Endothelial cell (in vitro differentiated cells): ENCODE results near the gene MPZL1. TPM values are rescaled to one million over a fixed set of nuclear protein-coding genes. Genes with fewer than 3 reads are reported as not detected.

Experiments used
- DNase-seq: peaks from one replicate; pipeline ENCODE4 v3.0.0; 2021; ENCODE audit warnings: low spot score
- H3K27ac Mint-ChIP-seq: one replicate; pipeline ENCODE4 v1.8.0; 2021; ENCODE audit warnings: mixed read lengths, inconsistent platforms; ENCODE audit not compliant: unreplicated experiment
- H3K27me3 Mint-ChIP-seq: one replicate; pipeline ENCODE4 v1.8.0; 2021; ENCODE audit warnings: mild to moderate bottlenecking, moderate library complexity, mixed read lengths, inconsistent platforms; ENCODE audit not compliant: unreplicated experiment
- H3K36me3 Mint-ChIP-seq: one replicate; pipeline ENCODE4 v1.8.0; 2021; ENCODE audit warnings: mild to moderate bottlenecking, low read depth, mixed read lengths, inconsistent platforms; ENCODE audit not compliant: unreplicated experiment
- H3K4me1 Mint-ChIP-seq: one replicate; pipeline ENCODE4 v1.8.0; 2021; ENCODE audit warnings: mild to moderate bottlenecking, mixed read lengths, inconsistent platforms; ENCODE audit not compliant: unreplicated experiment
- H3K4me3 Mint-ChIP-seq: one replicate; pipeline ENCODE4 v1.8.0; 2021; ENCODE audit warnings: mild to moderate bottlenecking, mixed read lengths, inconsistent platforms; ENCODE audit not compliant: unreplicated experiment
- H3K9me3 Mint-ChIP-seq: one replicate; pipeline ENCODE4 v1.8.0; 2021; ENCODE audit warnings: mixed read lengths, inconsistent platforms; ENCODE audit not compliant: unreplicated experiment
- total RNA-seq: library from RNA; stranded (reverse); fragmentation: NEBNext Ultra II Directional; extraction: Animal tissue kit (Norgen Biotek cat#: 25700); gene quantifications from one replicate; pipeline ENCODE4 v1.2.1, GENCODE V29; 2021; ENCODE audit not compliant: unreplicated experiment
- TF ChIP-seq, protein P1 (sequence below): fragments of 200-600 bp; sonication (generic); IDR thresholded peaks from one replicate; pipeline ENCODE4 v1.5.0; 2021; ENCODE audit warnings: antibody characterized with exemption; ENCODE audit not compliant: unreplicated experiment

Gene MPZL1
- total RNA-seq, 1 donor from 2014 or later, result 441 TPM

- no peak overlapping the region for H3K4me3 Mint-ChIP-seq
- peaks cover 19% of the 10 kb centered on the region for H3K4me1 Mint-ChIP-seq
- H3K36me3 Mint-ChIP-seq, result peaks cover 50% of the 10 kb centered on the region
- no peaks in the 10 kb centered on the region for H3K9me3 Mint-ChIP-seq
- peaks cover 5% of the 10 kb centered on the region for H3K27me3 Mint-ChIP-seq
- TF ChIP-seq, protein P1, sequence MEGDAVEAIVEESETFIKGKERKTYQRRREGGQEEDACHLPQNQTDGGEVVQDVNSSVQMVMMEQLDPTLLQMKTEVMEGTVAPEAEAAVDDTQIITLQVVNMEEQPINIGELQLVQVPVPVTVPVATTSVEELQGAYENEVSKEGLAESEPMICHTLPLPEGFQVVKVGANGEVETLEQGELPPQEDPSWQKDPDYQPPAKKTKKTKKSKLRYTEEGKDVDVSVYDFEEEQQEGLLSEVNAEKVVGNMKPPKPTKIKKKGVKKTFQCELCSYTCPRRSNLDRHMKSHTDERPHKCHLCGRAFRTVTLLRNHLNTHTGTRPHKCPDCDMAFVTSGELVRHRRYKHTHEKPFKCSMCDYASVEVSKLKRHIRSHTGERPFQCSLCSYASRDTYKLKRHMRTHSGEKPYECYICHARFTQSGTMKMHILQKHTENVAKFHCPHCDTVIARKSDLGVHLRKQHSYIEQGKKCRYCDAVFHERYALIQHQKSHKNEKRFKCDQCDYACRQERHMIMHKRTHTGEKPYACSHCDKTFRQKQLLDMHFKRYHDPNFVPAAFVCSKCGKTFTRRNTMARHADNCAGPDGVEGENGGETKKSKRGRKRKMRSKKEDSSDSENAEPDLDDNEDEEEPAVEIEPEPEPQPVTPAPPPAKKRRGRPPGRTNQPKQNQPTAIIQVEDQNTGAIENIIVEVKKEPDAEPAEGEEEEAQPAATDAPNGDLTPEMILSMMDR, result no peak
- no peak overlapping the region for H3K27ac Mint-ChIP-seq
- no peak for DNase-seq
Observed at GRCh38 chr1:167701510-167701909, 20.3 kb upstream of the MPZL1 start.

- no peak for DNase-seq
- Mint-ChIP-seq H3K4me3 (no peak overlapping the region), H3K36me3 (peaks cover 33% of the 10 kb centered on the region), H3K4me1 (peaks cover 36% of the 10 kb centered on the region), H3K27me3 (peaks cover 2% of the 10 kb centered on the region), H3K27ac (peak overlapping the region; percentile 10), H3K9me3 (no peaks in the 10 kb centered on the region)
- TF ChIP-seq, protein P1, result no peak
Observed at GRCh38 chr1:167703557-167703956, 18.2 kb upstream of the MPZL1 start.

- Mint-ChIP-seq H3K4me1 (peaks cover 43% of the 10 kb centered on the region), H3K27ac (no peak overlapping the region), H3K4me3 (no peak overlapping the region)
Observed at GRCh38 chr1:167704715-167705114, 17.1 kb upstream of the MPZL1 start.

DNA sequence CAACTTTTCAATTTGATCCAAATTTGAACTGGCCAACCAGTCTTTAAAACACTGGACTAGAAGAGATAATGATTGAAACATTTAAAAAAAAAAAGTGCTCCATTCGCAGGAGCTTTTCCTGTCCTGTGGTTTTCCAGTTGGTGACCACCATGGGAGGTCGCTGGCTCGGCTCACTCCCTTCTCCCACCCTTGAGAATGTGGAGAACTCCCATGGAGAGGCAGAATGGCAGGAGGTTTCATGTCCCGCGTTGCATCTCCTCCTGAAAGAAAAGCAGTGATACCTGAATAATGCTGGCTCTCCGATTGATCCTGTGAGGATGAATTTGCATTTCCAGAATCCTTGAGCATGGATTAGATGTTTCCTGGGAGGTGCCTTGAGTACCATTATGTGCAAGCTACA is 16.5 kb upstream of the MPZL1 start:
- Mint-ChIP-seq H3K4me3 (no peak overlapping the region), H3K36me3 (peaks cover 18% of the 10 kb centered on the region), H3K27ac (no peak overlapping the region), H3K9me3 (no peaks in the 10 kb centered on the region), H3K27me3 (peaks cover 7% of the 10 kb centered on the region), H3K4me1 (peaks cover 45% of the 10 kb centered on the region)
- TF ChIP-seq, protein P1, result no peak
- no peak for DNase-seq

More at GRCh38 chr1:167704715-167705114, 17.1 kb upstream of the MPZL1 start:
- Mint-ChIP-seq H3K36me3 (peaks cover 23% of the 10 kb centered on the region), H3K9me3 (no peaks in the 10 kb centered on the region), H3K27me3 (peaks cover 7% of the 10 kb centered on the region)
- TF ChIP-seq, protein P1, result no peak
- DNase-seq, result no peak

GRCh38 chr1:167706363-167706762 is 15.4 kb upstream of the MPZL1 start:
- Mint-ChIP-seq H3K4me3 (no peak overlapping the region), H3K9me3 (no peaks in the 10 kb centered on the region), H3K4me1 (peaks cover 47% of the 10 kb centered on the region), H3K27ac (no peak overlapping the region), H3K27me3 (peaks cover 7% of the 10 kb centered on the region), H3K36me3 (peaks cover 18% of the 10 kb centered on the region)
- TF ChIP-seq, protein P1, result no peak
- no peak for DNase-seq
